Kidney (tissue), 14 donors: ENCODE results near the gene ARVCF. TPM values are rescaled to one million over a fixed set of nuclear protein-coding genes. Genes with fewer than 3 reads are reported as not detected.

ENCODE experiments used
- DNase-seq, 5 donors: peaks; one replicate each; pipeline ENCODE4 v3.0.0-alpha.2; 2013 to 2020
- FAIRE-seq: peaks from 2 replicates; lab custom pipeline; 2012; peaks lifted over from hg19 to GRCh38; lab: Jason Lieb, UNC
- H3K27ac ChIP-seq, 2 donors: one replicate each; pipeline ENCODE4 v1.7.0; 2013; ENCODE audit warnings: low read depth in 2 of 2, low read length in 2 of 2, inconsistent platforms in 1 of 2
- H3K27me3 ChIP-seq: one replicate; pipeline ENCODE4 v1.7.1; 2013; ENCODE audit warnings: low read length, inconsistent platforms; ENCODE audit not compliant: control insufficient read depth, insufficient read depth
- H3K36me3 ChIP-seq, 3 donors: one replicate each; pipeline versions ENCODE4 v1.7.0 to v1.7.1; 2013; ENCODE audit warnings: low read length in 3 of 3, control low read depth in 1 of 3, inconsistent platforms in 1 of 3; ENCODE audit not compliant: insufficient read depth in 3 of 3, control insufficient read depth in 2 of 3
- H3K4me1 ChIP-seq, 3 donors: one replicate each; pipeline versions ENCODE4 v1.7.0 to v1.7.1; 2013; ENCODE audit warnings: low read length in 3 of 3, inconsistent platforms in 1 of 3, low read depth in 1 of 3; ENCODE audit not compliant: control insufficient read depth in 2 of 3, insufficient read depth in 2 of 3
- H3K4me3 ChIP-seq, 3 donors: one replicate each; pipeline versions ENCODE4 v1.7.0 to v1.8.1; 2013; ENCODE audit warnings: low read length in 3 of 3, control low read depth in 1 of 3, inconsistent platforms in 1 of 3
- H3K9ac ChIP-seq, 3 donors: one replicate each; pipeline versions ENCODE4 v1.7.0 to v1.7.1; 2013; ENCODE audit warnings: low read length in 3 of 3, control low read depth in 1 of 3, inconsistent platforms in 1 of 3
- H3K9me3 ChIP-seq, 3 donors: one replicate each; pipeline versions ENCODE4 v1.7.0 to v1.7.1; 2013; ENCODE audit warnings: low read length in 3 of 3, control low read depth in 1 of 3, inconsistent platforms in 1 of 3; ENCODE audit not compliant: control insufficient read depth in 2 of 3, insufficient read depth in 1 of 3
- intact Hi-C: fragments of 100-400 bp; cut with DNase I; formaldehyde crosslinking; loops from one replicate; pipeline ENCODE4 v1.11.1; 2022
- polyA plus RNA-seq: library from polyadenylated mRNA; stranded (reverse); fragments of 350-450 nt; fragmentation: Illumina TruSeq; extraction: RNeasy Lipid Tissue Mini Kit (QIAGEN cat#74804); gene quantifications from one replicate; pipeline ENCODE4 v1.2.3, GENCODE V29; 2014; ENCODE audit warnings: low read depth, low replicate concordance; ENCODE audit not compliant: insufficient read depth
- total RNA-seq: library from RNA; stranded (reverse); fragmentation: NEBNext Ultra II Directional; extraction: Animal tissue kit (Norgen Biotek cat#: 25700); gene quantifications from one replicate; pipeline ENCODE4 v1.2.1, GENCODE V29; 2021
- TF ChIP-seq, protein P1 (sequence below): IDR thresholded peaks from 3 replicates; pipeline ENCODE4 v1.5.1; 2012; ENCODE audit warnings: mild to moderate bottlenecking, moderate library complexity, borderline replicate concordance; ENCODE audit not compliant: insufficient read depth; ENCODE audit errors: extremely low read depth
- donor health status: control.
- donor health status: control.
- donor health status: control.
- donor health status: control.
- donor health status: control.
- donor health status: DM: yes; HTN: yes; CAD: no.
- donor health status: Normal renal cell carcinoma (clear cell type).

ARVCF gene
- total and polyA plus RNA-seq, 2 donors from 2014 or later, result 16.0 to 21.9 TPM

DNA sequence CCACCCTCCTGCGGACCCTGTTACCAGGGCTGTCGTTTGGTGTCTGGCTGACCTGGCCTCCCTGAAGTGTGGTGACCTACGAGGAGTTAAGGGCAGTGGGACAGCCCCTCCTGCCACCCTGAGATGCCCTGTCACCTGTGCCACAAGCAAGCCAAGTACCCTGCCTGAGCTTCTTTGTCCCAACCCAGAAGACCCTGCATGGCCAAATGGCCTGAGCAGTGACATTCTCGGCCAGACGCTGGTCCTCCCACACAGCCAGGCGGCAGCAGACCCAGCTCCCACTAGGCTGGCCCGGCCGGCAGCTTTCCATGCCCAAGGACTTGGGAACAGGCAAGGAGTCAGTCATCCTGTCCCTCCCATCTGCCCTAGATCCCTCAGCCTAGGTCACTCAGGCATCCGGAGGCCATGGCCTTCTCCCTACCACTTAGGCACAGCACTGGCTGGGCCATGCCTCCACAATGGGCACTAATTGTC, 7.6 kb downstream of the ARVCF start:
- no peak for FAIRE-seq

DNA sequence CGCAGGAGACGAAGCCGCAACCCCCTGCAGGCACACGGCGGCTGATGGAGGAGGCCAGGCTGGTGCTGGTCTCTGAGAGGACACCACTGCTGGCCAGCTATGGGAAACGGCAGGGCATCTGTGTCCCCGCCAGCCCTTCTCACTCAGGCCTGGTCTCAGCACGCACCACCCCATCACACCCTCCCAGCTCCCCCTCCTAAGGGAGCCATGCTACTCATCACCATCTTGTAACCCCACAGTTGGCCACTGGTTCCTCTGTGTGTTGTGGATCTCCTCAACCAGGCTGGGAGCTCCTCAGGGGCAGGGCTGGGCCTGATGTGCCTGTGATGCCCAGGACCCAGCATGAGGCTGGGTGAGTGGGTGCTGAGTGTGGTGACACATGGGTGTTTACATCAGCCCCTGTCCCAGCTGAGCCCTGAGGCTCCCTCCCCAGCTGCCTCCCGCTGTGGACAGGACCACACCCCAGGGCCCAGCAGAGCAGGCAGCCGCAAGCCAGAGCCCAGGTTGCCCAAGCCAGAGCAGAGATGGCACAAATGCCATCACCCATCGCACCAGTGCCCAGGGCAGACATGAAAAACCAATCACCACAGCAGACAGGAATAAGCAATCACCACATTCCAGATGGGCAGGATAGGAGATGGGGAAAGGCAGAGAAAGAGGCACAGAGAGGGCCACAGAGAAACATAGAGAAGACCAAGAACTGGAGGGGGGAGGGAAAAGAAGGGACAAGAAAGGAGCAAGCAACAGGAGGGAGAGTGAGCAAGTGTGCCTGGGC, 8.2 kb downstream of the ARVCF start:
- DNase-seq, result peak in 2 of 5 donors; percentile 33 to 66
- peaks cover 0 to 11% (median 11%) of the 10 kb centered on the region in 3 donors for H3K4me1 ChIP-seq
- no peak for FAIRE-seq
- intact Hi-C loops, result no loop called here
- TF ChIP-seq, protein P1, sequence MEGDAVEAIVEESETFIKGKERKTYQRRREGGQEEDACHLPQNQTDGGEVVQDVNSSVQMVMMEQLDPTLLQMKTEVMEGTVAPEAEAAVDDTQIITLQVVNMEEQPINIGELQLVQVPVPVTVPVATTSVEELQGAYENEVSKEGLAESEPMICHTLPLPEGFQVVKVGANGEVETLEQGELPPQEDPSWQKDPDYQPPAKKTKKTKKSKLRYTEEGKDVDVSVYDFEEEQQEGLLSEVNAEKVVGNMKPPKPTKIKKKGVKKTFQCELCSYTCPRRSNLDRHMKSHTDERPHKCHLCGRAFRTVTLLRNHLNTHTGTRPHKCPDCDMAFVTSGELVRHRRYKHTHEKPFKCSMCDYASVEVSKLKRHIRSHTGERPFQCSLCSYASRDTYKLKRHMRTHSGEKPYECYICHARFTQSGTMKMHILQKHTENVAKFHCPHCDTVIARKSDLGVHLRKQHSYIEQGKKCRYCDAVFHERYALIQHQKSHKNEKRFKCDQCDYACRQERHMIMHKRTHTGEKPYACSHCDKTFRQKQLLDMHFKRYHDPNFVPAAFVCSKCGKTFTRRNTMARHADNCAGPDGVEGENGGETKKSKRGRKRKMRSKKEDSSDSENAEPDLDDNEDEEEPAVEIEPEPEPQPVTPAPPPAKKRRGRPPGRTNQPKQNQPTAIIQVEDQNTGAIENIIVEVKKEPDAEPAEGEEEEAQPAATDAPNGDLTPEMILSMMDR, result no peak
- H3K27ac ChIP-seq, result no peak overlapping the region
- H3K9me3 ChIP-seq, result peaks cover 0 to 2% (median 0%) of the 10 kb centered on the region in 3 donors
- no peaks in the 10 kb centered on the region for H3K27me3 ChIP-seq
- no peak overlapping the region for H3K4me3 ChIP-seq
- no peaks in the 10 kb centered on the region for H3K36me3 ChIP-seq
- no peak overlapping the region for H3K9ac ChIP-seq

More for the DNA sequence above, 7.6 kb downstream of the ARVCF start:
- H3K9me3 ChIP-seq, result no peaks in the 10 kb centered on the region
- TF ChIP-seq, protein P1, result no peak
- no peak overlapping the region for H3K9ac ChIP-seq
- peak in 2 of 5 donors; percentile 56 to 73 for DNase-seq
- H3K27me3 ChIP-seq, result no peaks in the 10 kb centered on the region
- H3K36me3 ChIP-seq, result no peaks in the 10 kb centered on the region
- intact Hi-C loops, result no loop called here
- H3K4me1 ChIP-seq, result peaks cover 0 to 11% (median 11%) of the 10 kb centered on the region in 3 donors
- H3K4me3 ChIP-seq, result no peak overlapping the region
- no peak overlapping the region for H3K27ac ChIP-seq

DNA sequence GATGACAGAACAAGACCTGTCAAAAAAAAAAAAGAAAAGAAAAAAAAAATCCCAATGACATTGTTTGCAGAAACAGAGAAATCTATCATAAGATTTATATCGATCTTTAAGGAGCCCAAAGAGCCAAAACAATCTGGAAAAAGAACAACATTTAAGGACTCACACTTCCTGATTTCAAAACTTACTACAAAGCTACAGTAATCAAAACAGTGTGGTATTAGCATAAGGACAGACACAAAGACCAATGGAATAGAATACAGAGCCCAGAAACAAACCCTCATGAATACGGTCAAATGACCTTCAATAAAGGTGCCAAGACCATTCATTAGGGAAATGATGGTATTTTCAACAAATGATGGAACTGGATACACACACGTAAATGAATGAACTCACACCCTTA, 12.2 kb downstream of the ARVCF start:
- intact Hi-C loops, result no loop called here
- TF ChIP-seq, protein P1, result no peak
- FAIRE-seq (no peak), DNase-seq (no peak)
- H3K9me3 ChIP-seq, result peaks cover 0 to 3% (median 0%) of the 10 kb centered on the region in 3 donors
- H3K9ac ChIP-seq, result no peak overlapping the region
- H3K4me1 ChIP-seq, result peaks cover 0 to 8% (median 6%) of the 10 kb centered on the region in 3 donors
- H3K4me3 ChIP-seq, result no peak overlapping the region
- H3K27me3 ChIP-seq, result no peaks in the 10 kb centered on the region
- no peak overlapping the region for H3K27ac ChIP-seq
- H3K36me3 ChIP-seq, result no peaks in the 10 kb centered on the region
